Endothelial cell (in vitro differentiated cells): ENCODE measurements around the gene AP3S2. TPM values are rescaled to one million over a fixed set of nuclear protein-coding genes. Genes with fewer than 3 reads are reported as not detected.

ENCODE experiments used
- DNase-seq: peaks from one replicate; pipeline ENCODE4 v3.0.0; 2021; ENCODE audit warnings: low spot score
- H3K27ac Mint-ChIP-seq: one replicate; pipeline ENCODE4 v1.8.0; 2021; ENCODE audit warnings: mixed read lengths, inconsistent platforms; ENCODE audit not compliant: unreplicated experiment
- H3K27me3 Mint-ChIP-seq: one replicate; pipeline ENCODE4 v1.8.0; 2021; ENCODE audit warnings: mild to moderate bottlenecking, moderate library complexity, mixed read lengths, inconsistent platforms; ENCODE audit not compliant: unreplicated experiment
- H3K36me3 Mint-ChIP-seq: one replicate; pipeline ENCODE4 v1.8.0; 2021; ENCODE audit warnings: mild to moderate bottlenecking, low read depth, mixed read lengths, inconsistent platforms; ENCODE audit not compliant: unreplicated experiment
- H3K4me1 Mint-ChIP-seq: one replicate; pipeline ENCODE4 v1.8.0; 2021; ENCODE audit warnings: mild to moderate bottlenecking, mixed read lengths, inconsistent platforms; ENCODE audit not compliant: unreplicated experiment
- H3K4me3 Mint-ChIP-seq: one replicate; pipeline ENCODE4 v1.8.0; 2021; ENCODE audit warnings: mild to moderate bottlenecking, mixed read lengths, inconsistent platforms; ENCODE audit not compliant: unreplicated experiment
- H3K9me3 Mint-ChIP-seq: one replicate; pipeline ENCODE4 v1.8.0; 2021; ENCODE audit warnings: mixed read lengths, inconsistent platforms; ENCODE audit not compliant: unreplicated experiment
- total RNA-seq: library from RNA; stranded (reverse); fragmentation: NEBNext Ultra II Directional; extraction: Animal tissue kit (Norgen Biotek cat#: 25700); gene quantifications from one replicate; pipeline ENCODE4 v1.2.1, GENCODE V29; 2021; ENCODE audit not compliant: unreplicated experiment
- TF ChIP-seq, protein P1 (sequence below): fragments of 200-600 bp; sonication (generic); IDR thresholded peaks from one replicate; pipeline ENCODE4 v1.5.0; 2021; ENCODE audit warnings: antibody characterized with exemption; ENCODE audit not compliant: unreplicated experiment

AP3S2 gene
- total RNA-seq, 1 donor from 2014 or later: 23.2 TPM

DNA sequence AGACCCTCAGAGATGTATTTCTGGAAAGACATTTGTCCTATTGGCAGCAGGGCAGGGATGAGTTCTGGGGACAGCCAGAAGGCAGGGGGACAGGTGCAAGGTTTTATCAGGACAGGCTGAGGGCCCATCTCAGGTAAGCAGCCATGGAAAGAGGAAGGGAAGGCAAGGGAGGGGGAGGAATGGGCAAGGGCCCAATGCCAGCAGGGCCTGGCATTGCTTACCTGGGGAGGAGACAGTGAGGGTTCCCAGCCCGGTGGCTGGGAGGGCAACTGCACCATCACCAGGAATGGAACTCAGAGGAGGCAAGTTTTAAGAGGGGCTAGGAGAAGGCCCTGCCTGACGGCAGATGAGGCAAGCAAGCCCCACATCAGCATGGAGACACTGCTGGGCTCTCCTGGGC is 15.8 kb upstream of the AP3S2 start:
- Mint-ChIP-seq H3K36me3 (peaks cover 18% of the 10 kb centered on the region), H3K27ac (no peak overlapping the region), H3K4me1 (peaks cover 15% of the 10 kb centered on the region), H3K9me3 (no peaks in the 10 kb centered on the region), H3K4me3 (no peak overlapping the region), H3K27me3 (peaks cover 2% of the 10 kb centered on the region)
- DNase-seq: no peak
- TF ChIP-seq, protein P1, sequence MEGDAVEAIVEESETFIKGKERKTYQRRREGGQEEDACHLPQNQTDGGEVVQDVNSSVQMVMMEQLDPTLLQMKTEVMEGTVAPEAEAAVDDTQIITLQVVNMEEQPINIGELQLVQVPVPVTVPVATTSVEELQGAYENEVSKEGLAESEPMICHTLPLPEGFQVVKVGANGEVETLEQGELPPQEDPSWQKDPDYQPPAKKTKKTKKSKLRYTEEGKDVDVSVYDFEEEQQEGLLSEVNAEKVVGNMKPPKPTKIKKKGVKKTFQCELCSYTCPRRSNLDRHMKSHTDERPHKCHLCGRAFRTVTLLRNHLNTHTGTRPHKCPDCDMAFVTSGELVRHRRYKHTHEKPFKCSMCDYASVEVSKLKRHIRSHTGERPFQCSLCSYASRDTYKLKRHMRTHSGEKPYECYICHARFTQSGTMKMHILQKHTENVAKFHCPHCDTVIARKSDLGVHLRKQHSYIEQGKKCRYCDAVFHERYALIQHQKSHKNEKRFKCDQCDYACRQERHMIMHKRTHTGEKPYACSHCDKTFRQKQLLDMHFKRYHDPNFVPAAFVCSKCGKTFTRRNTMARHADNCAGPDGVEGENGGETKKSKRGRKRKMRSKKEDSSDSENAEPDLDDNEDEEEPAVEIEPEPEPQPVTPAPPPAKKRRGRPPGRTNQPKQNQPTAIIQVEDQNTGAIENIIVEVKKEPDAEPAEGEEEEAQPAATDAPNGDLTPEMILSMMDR: no peak

- no peak overlapping the region for H3K4me3 Mint-ChIP-seq
- peaks cover 18% of the 10 kb centered on the region for H3K36me3 Mint-ChIP-seq
- H3K9me3 Mint-ChIP-seq: no peaks in the 10 kb centered on the region
- DNase-seq: no peak
- no peak overlapping the region for H3K27ac Mint-ChIP-seq
- peaks cover 2% of the 10 kb centered on the region for H3K27me3 Mint-ChIP-seq
- TF ChIP-seq, protein P1: no peak
- peaks cover 11% of the 10 kb centered on the region for H3K4me1 Mint-ChIP-seq
Observed at GRCh38 chr15:89908226-89908625, 14.4 kb upstream of the AP3S2 start.

DNA sequence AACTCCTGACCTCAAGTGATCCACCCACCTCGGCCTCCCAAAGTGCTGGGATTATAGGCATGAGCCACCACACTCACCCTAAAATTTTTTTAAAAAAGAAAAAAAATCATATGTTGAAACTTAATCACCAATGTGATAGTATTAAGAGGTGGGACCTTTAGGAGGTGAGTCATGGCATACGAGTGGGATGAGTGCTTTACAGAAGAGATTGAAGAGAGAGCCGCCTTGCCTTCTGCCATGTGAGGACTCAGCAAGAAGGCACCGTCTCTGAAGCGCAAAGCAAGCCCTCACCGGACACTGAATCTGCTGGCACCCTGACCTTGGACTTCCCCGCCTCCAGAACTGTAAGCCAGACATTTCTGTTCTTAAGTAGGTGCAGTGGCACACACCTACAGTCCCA is 13.5 kb upstream of the AP3S2 start:
- H3K4me3 Mint-ChIP-seq: no peak overlapping the region
- H3K27me3 Mint-ChIP-seq: peaks cover 2% of the 10 kb centered on the region
- no peak for DNase-seq
- H3K9me3 Mint-ChIP-seq: no peaks in the 10 kb centered on the region
- peaks cover 22% of the 10 kb centered on the region for H3K36me3 Mint-ChIP-seq
- peaks cover 7% of the 10 kb centered on the region for H3K4me1 Mint-ChIP-seq
- TF ChIP-seq, protein P1: no peak
- no peak overlapping the region for H3K27ac Mint-ChIP-seq

- H3K27me3 Mint-ChIP-seq: peaks cover 2% of the 10 kb centered on the region
- TF ChIP-seq, protein P1: no peak
- no peak overlapping the region for H3K27ac Mint-ChIP-seq
- peaks cover 22% of the 10 kb centered on the region for H3K36me3 Mint-ChIP-seq
- no peaks in the 10 kb centered on the region for H3K9me3 Mint-ChIP-seq
- no peak for DNase-seq
- H3K4me1 Mint-ChIP-seq: peaks cover 5% of the 10 kb centered on the region
- H3K4me3 Mint-ChIP-seq: peak overlapping the region; percentile 28
Observed at GRCh38 chr15:89905846-89906378, 12.1 kb upstream of the AP3S2 start.

- no peak for DNase-seq
- peaks cover 22% of the 10 kb centered on the region for H3K36me3 Mint-ChIP-seq
- peaks cover 2% of the 10 kb centered on the region for H3K27me3 Mint-ChIP-seq
- no peaks in the 10 kb centered on the region for H3K9me3 Mint-ChIP-seq
- H3K4me1 Mint-ChIP-seq: peaks cover 9% of the 10 kb centered on the region
- TF ChIP-seq, protein P1: no peak
- H3K27ac Mint-ChIP-seq: no peak overlapping the region
- H3K4me3 Mint-ChIP-seq: no peak overlapping the region
Observed at GRCh38 chr15:89904519-89904918, 10.7 kb upstream of the AP3S2 start.
